Activated CD8-positive, alpha-beta memory T cell treated with anti-CD3 and anti-CD28 coated beads for 4 hours (primary cell): ENCODE measurements around the gene PABPC1L2A.
"Not testable (repeated sequence)": the region's sequence is repeated elsewhere in the genome, so short reads cannot be mapped to it uniquely, and the experiment has no call there.

Experiments used
- DNase-seq, 2 donors: peaks; one replicate each; pipeline ENCODE4 v3.0.0-alpha.2; 2020; ENCODE audit warnings: low read depth in 2 of 2

PABPC1L2A gene

GRCh38 chrX:73079024-73079562 lies at the start of gene PABPC1L2A:
TSS of gene PABPC1L2A (minus strand) at chrX:73079512. CDS start at chrX:73079386, 126 bp downstream.
- not testable (repeated sequence) for DNase-seq

GRCh38 chrX:73127700-73128241 lies 48.5 kb upstream of the PABPC1L2A start:
- DNase-seq, result no peak

GRCh38 chrX:73126240-73126639 lies 46.9 kb upstream of the PABPC1L2A start:
- no peak for DNase-seq

- DNase-seq, result not testable (repeated sequence)
Measured at GRCh38 chrX:73099505-73099904, 20.2 kb upstream of the PABPC1L2A start.

- not testable (repeated sequence) for DNase-seq
Measured at GRCh38 chrX:73086766-73087165, 7.5 kb upstream of the PABPC1L2A start.

GRCh38 chrX:73079884-73080283 lies 572 bp upstream of the PABPC1L2A start:
- DNase-seq, result not testable (repeated sequence)

- not testable (repeated sequence) for DNase-seq
Measured at GRCh38 chrX:73078597-73078996, 715 bp downstream of the PABPC1L2A start.

- DNase-seq, result no peak
Measured at GRCh38 chrX:73076838-73077237, 2.5 kb downstream of the PABPC1L2A start.

GRCh38 chrX:73069365-73070035 lies 9.8 kb downstream of the PABPC1L2A start:
- no peak for DNase-seq

- no peak for DNase-seq
Measured at GRCh38 chrX:73068467-73069364, 10.6 kb downstream of the PABPC1L2A start.

GRCh38 chrX:73067761-73068466 lies 11.4 kb downstream of the PABPC1L2A start:
- DNase-seq, result not testable (repeated sequence)

GRCh38 chrX:73028876-73029275 lies 50.4 kb downstream of the PABPC1L2A start:
- DNase-seq, result no peak
